GM20000 (cell line): ENCODE data around the gene TMEM182.

ENCODE experiments used
- DNase-seq: peaks from one replicate; pipeline ENCODE4 v3.0.0; 2012; ENCODE audit warnings: low spot score
- TF ChIP-seq, protein P1 (sequence below): IDR thresholded peaks from 2 replicates; pipeline ENCODE4 v1.5.1; 2012; ENCODE audit warnings: mild to moderate bottlenecking, control low read depth; ENCODE audit errors: extremely low read depth, missing control alignments

TMEM182 gene

DNA sequence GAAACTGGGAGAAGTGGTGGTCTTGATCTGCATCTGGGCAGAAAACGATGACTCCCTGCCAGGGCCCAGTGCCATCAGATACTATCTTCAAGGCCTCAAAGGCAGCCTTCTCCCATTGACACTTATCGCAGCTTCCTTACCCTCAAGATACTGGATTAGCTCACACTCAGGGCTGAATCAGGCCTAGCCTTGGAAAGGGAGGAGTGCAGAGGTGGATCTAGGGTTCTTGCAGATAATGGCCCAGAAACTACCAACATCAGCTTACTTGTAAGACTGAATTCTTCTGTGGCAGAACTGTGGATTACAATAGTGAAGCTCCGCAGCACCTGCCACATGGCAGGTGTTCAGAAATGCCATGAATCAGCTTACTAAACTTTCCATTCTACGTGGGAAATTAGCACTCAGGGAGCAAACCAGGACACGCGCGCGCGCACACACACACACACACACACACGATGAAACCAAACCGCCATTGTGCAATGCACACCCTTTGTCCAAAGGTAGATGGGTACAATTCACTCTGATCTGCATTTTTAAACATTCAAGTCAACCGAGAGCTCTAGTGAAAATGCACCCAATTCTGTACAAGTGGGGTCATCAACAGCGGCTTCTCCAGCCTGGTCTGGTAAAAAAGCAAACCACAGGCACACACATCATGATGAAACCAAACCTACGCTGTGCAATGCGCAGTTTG, 26.3 kb upstream of the TMEM182 start:
- no peak for DNase-seq
- TF ChIP-seq, protein P1, sequence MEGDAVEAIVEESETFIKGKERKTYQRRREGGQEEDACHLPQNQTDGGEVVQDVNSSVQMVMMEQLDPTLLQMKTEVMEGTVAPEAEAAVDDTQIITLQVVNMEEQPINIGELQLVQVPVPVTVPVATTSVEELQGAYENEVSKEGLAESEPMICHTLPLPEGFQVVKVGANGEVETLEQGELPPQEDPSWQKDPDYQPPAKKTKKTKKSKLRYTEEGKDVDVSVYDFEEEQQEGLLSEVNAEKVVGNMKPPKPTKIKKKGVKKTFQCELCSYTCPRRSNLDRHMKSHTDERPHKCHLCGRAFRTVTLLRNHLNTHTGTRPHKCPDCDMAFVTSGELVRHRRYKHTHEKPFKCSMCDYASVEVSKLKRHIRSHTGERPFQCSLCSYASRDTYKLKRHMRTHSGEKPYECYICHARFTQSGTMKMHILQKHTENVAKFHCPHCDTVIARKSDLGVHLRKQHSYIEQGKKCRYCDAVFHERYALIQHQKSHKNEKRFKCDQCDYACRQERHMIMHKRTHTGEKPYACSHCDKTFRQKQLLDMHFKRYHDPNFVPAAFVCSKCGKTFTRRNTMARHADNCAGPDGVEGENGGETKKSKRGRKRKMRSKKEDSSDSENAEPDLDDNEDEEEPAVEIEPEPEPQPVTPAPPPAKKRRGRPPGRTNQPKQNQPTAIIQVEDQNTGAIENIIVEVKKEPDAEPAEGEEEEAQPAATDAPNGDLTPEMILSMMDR, result no peak

GRCh38 chr2:102736110-102736409, 25.8 kb upstream of the TMEM182 start:
- no peak for DNase-seq
- TF ChIP-seq, protein P1, result no peak

- TF ChIP-seq, protein P1, result no peak
- peak; percentile 91 for DNase-seq
Measured at GRCh38 chr2:102736410-102737409, 25.1 kb upstream of the TMEM182 start.

GRCh38 chr2:102737431-102737830, 24.4 kb upstream of the TMEM182 start:
- TF ChIP-seq, protein P1, result no peak
- DNase-seq, result peak; percentile 61

DNA sequence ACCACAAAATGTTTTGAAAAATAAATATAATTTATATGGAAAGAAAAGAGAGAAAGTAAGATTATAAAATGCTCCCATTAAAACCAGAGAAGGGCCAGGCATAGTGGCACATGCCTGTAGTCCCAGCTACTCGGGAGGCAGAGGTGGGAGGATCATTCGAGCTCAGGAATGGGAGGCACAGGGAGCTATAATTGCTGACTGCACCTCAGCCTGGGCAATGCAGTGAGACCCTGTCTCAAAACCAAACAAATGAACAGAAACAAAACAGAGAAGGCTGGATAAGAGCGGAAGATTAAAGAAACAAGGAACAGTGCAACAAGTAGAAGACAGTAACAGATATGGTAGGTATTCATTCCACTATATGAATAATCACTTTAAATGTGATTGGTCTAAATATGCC, 18.6 kb upstream of the TMEM182 start:
- DNase-seq, result no peak

GRCh38 chr2:102748107-102748506, 13.7 kb upstream of the TMEM182 start:
- DNase-seq, result no peak
- TF ChIP-seq, protein P1, result no peak

More for the DNA sequence above, 18.6 kb upstream of the TMEM182 start:
- TF ChIP-seq, protein P1, result no peak

- DNase-seq, result peak; percentile 20
- TF ChIP-seq, protein P1, result no peak
Measured at GRCh38 chr2:102749938-102750337, 11.9 kb upstream of the TMEM182 start.
